GM23338 (cell line): Measurements from ENCODE around the gene RCCD1. TPM values are rescaled to one million over a fixed set of nuclear protein-coding genes. Genes with fewer than 3 reads are reported as not detected.

Source experiments
- ATAC-seq: fragments of 200-7000 bp; cut with Tn5 transposase; 3 replicates; pipeline ENCODE4 v1.9.1; 2020
- DNase-seq: peaks from one replicate; pipeline ENCODE4 v3.0.0-alpha.2; 2015; ENCODE audit warnings: low spot score
- H2AFZ ChIP-seq: fragments of 200-600 bp; sonication (generic); 2 replicates; pipeline ENCODE4 v1.8.0; 2016; ENCODE audit warnings: antibody characterized with exemption, mild to moderate bottlenecking, moderate library complexity
- H3F3A ChIP-seq: fragments of 200-600 bp; sonication (generic); replicated peaks from 2 replicates; pipeline ENCODE4 v1.8.0; 2017; ENCODE audit warnings: antibody characterized with exemption, mixed run types, low read depth
- H3K27ac ChIP-seq: fragments of 200-600 bp; sonication (generic); 2 replicates; pipeline ENCODE4 v1.6.1; 2016; ENCODE audit warnings: low read depth
- H3K27me3 ChIP-seq: fragments of 200-600 bp; sonication (generic); 2 replicates; pipeline ENCODE4 v1.8.0; 2016; ENCODE audit warnings: mild to moderate bottlenecking, mixed run types, moderate library complexity; ENCODE audit not compliant: insufficient read depth
- H3K36me3 ChIP-seq: fragments of 200-600 bp; sonication (generic); 2 replicates; pipeline ENCODE4 v1.8.0; 2016; ENCODE audit warnings: mild to moderate bottlenecking; ENCODE audit not compliant: insufficient read depth
- H3K4me1 ChIP-seq: fragments of 200-600 bp; sonication (generic); 2 replicates; pipeline ENCODE4 v1.8.0; 2016; ENCODE audit warnings: mild to moderate bottlenecking, moderate library complexity; ENCODE audit not compliant: insufficient read depth
- H3K4me2 ChIP-seq: fragments of 200-600 bp; sonication (generic); 2 replicates; pipeline ENCODE4 v1.7.1; 2017; ENCODE audit warnings: mixed run types
- H3K4me3 ChIP-seq: fragments of 200-600 bp; sonication (generic); 2 replicates; pipeline ENCODE4 v1.6.1; 2016; ENCODE audit warnings: mixed run types
- H3K79me2 ChIP-seq: fragments of 200-600 bp; sonication (generic); replicated peaks from 2 replicates; pipeline ENCODE4 v1.8.0; 2017; ENCODE audit warnings: mild to moderate bottlenecking; ENCODE audit not compliant: insufficient read depth
- H3K9me2 ChIP-seq: fragments of 200-600 bp; sonication (generic); 2 replicates; pipeline ENCODE4 v1.8.0; 2017; ENCODE audit not compliant: insufficient read depth
- H4K20me1 ChIP-seq: fragments of 200-600 bp; sonication (generic); replicated peaks from 2 replicates; pipeline ENCODE4 v1.8.0; 2017; ENCODE audit warnings: mild to moderate bottlenecking; ENCODE audit not compliant: insufficient read depth
- H3K27ac Mint-ChIP-seq: 2 replicates; pipeline ENCODE4 v1.8.0; 2020; ENCODE audit warnings: inconsistent platforms, mild to moderate bottlenecking, moderate library complexity, mixed read lengths
- H3K27me3 Mint-ChIP-seq: 3 replicates; pipeline ENCODE4 v1.8.0; 2022; ENCODE audit warnings: low read depth, mild to moderate bottlenecking, moderate library complexity, mixed read lengths, inconsistent platforms; ENCODE audit not compliant: insufficient read depth, poor library complexity
- H3K36me3 Mint-ChIP-seq: 3 replicates; pipeline ENCODE4 v1.8.0; 2021; ENCODE audit warnings: low read depth, mild to moderate bottlenecking, inconsistent platforms, moderate library complexity, mixed read lengths
- H3K4me1 Mint-ChIP-seq: 3 replicates; pipeline ENCODE4 v1.8.0; 2020; ENCODE audit warnings: mild to moderate bottlenecking, inconsistent platforms, mixed read lengths
- H3K4me3 Mint-ChIP-seq: 3 replicates; pipeline ENCODE4 v1.8.0; 2021; ENCODE audit warnings: moderate library complexity, mild to moderate bottlenecking, inconsistent platforms, mixed read lengths
- H3K9me3 Mint-ChIP-seq: 3 replicates; pipeline ENCODE4 v1.8.0; 2020; ENCODE audit warnings: moderate library complexity, mild to moderate bottlenecking, inconsistent platforms, mixed read lengths
- CREB1 ChIP-seq: fragments of 250-450 bp; sonication (Bioruptor Pico); IDR thresholded peaks from 2 replicates; pipeline ENCODE4 v1.5.0; 2020; ENCODE audit warnings: low read depth, mild to moderate bottlenecking, moderate library complexity
- ETS1 ChIP-seq: IDR thresholded peaks from 2 replicates; pipeline ENCODE4 v1.6.1; 2016; ENCODE audit warnings: antibody characterized with exemption
- EZH2 ChIP-seq: fragments of 200-600 bp; sonication (generic); IDR thresholded peaks from one replicate; pipeline ENCODE4 v1.8.0; 2017; ENCODE audit warnings: antibody characterized with exemption, mild to moderate bottlenecking, low read depth; ENCODE audit not compliant: unreplicated experiment
- EZH2phosphoT487 ChIP-seq: fragments of 200-600 bp; sonication (generic); IDR thresholded peaks from one replicate; pipeline ENCODE4 v1.8.1; 2018; ENCODE audit warnings: antibody characterized with exemption; ENCODE audit not compliant: unreplicated experiment
- JUNB ChIP-seq: IDR thresholded peaks from one replicate; pipeline ENCODE4 v1.6.1; 2016; ENCODE audit warnings: antibody characterized with exemption; ENCODE audit not compliant: unreplicated experiment
- NANOG ChIP-seq: IDR thresholded peaks from 2 replicates; pipeline ENCODE4 v1.6.1; 2016; ENCODE audit warnings: antibody characterized with exemption, borderline replicate concordance
- POLR2AphosphoS5 ChIP-seq: IDR thresholded peaks from 2 replicates; pipeline ENCODE4 v1.6.1; 2016; ENCODE audit warnings: antibody characterized with exemption, low read depth
- STAT1 ChIP-seq: IDR thresholded peaks from one replicate; pipeline ENCODE4 v1.6.1; 2016; ENCODE audit warnings: antibody characterized with exemption; ENCODE audit not compliant: unreplicated experiment
- ZNF114 ChIP-seq: fragments of 250-450 bp; sonication (Bioruptor Pico); IDR thresholded peaks from 2 replicates; pipeline ENCODE4 v1.5.0; 2020; ENCODE audit warnings: mild to moderate bottlenecking, moderate library complexity
- ZNF462 ChIP-seq: fragments of 250-450 bp; sonication (Bioruptor Pico); IDR thresholded peaks from 2 replicates; pipeline ENCODE4 v1.5.0; 2020; ENCODE audit warnings: mild to moderate bottlenecking, moderate library complexity
- polyA plus RNA-seq: library from polyadenylated mRNA; unstranded; fragments of >200 nt; fragmentation: Nextera tagmentation; extraction: Ambion mirVana; gene quantifications from 2 replicates; pipeline ENCODE4 v1.2.1, GENCODE V29; 2016
- total RNA-seq: library from RNA; depleted of rRNA; stranded (reverse); fragments of >200 nt; shearing (Covaris generic); gene quantifications from 2 replicates; pipeline ENCODE4 v1.2.3, GENCODE V29; 2014

RCCD1 gene
- total and polyA plus RNA-seq, 2 experiments from 2014 or later: 10.8 to 17.1 TPM

- ATAC-seq (peak; percentile 81), DNase-seq (peak; percentile 97)
- Mint-ChIP-seq H3K4me3 (peak within 1 kb of the TSS; percentile 84), H3K27me3 (peaks cover 18% of the 10 kb centered on the region), H3K4me1 (peaks cover 29% of the 10 kb centered on the region), H3K36me3 (peaks cover 19% of the 10 kb centered on the region), H3K27ac (0 out of 2 replicates have a peak within 1 kb of the TSS, but pooled peaks have one; percentile 42), H3K9me3 (no peaks in the 10 kb centered on the region)
- Histone ChIP-seq H3K27ac (no peak within 1 kb of the TSS), H3K36me3 (peaks cover 14% of the 10 kb centered on the region; the same call in 1 of the 2 replicates), H3K4me1 (peaks cover 23% of the 10 kb centered on the region), H3K9me2 (no peaks in the 10 kb centered on the region), H3K4me3 (peak within 1 kb of the TSS; percentile 90), H3K27me3 (peaks cover 10% of the 10 kb centered on the region; the same call in 1 of the 2 replicates), H2AFZ (peak within 1 kb of the TSS; percentile 98), H4K20me1 (no peaks in the 10 kb centered on the region; the same call in 1 of the 2 replicates), H3F3A (peaks cover 6% of the 10 kb centered on the region; the same call in 1 of the 2 replicates), H3K79me2 (no peaks in the 10 kb centered on the region; the same call in 1 of the 2 replicates), H3K4me2 (peak within 1 kb of the TSS; percentile 100)
- no peak for TF ChIP-seq EZH2
- peak; percentile 53 for TF ChIP-seq CREB1 (CRISPR knock-in tag)
- peak; percentile 92 for TF ChIP-seq POLR2AphosphoS5
These were observed 19.5 kb upstream of the RCCD1 start, which contains the start of gene UNC45A for GRCh38 chr15:90934949-90935751. Gene UNC45A (plus strand): TSS chr15:90935285. CDS start chr15:90935325, 40 bp downstream.

- peak overlapping the region; percentile 90; the same call in 1 of the 2 replicates for H3K4me3 ChIP-seq
- TF ChIP-seq CREB1 (CRISPR knock-in tag) (no peak), JUNB (no peak), ZNF114 (CRISPR knock-in tag) (no peak), ZNF462 (CRISPR knock-in tag) (no peak), NANOG (no peak), POLR2AphosphoS5 (no peak), STAT1 (no peak), EZH2phosphoT487 (no peak), ETS1 (no peak)
These were observed 17.9 kb upstream of the RCCD1 start for GRCh38 chr15:90936823-90937222.

More at GRCh38 chr15:90936823-90937222, 17.9 kb upstream of the RCCD1 start:
- Histone ChIP-seq H3K27me3 (peaks cover 10% of the 10 kb centered on the region; the same call in 1 of the 2 replicates), H3K36me3 (peaks cover 14% of the 10 kb centered on the region), H3K9me2 (no peaks in the 10 kb centered on the region), H3F3A (peaks cover 6% of the 10 kb centered on the region; the same call in 1 of the 2 replicates), H3K4me1 (peaks cover 20% of the 10 kb centered on the region), H3K27ac (no peak overlapping the region), H2AFZ (no peak overlapping the region), H3K4me2 (0 out of 2 replicates have a peak overlapping the region, but pooled peaks have one; percentile 100), H4K20me1 (no peaks in the 10 kb centered on the region; the same call in 1 of the 2 replicates), H3K79me2 (no peaks in the 10 kb centered on the region; the same call in 1 of the 2 replicates)
- no peak for ATAC-seq
- peak overlapping the region; percentile 84; the same call in 2 of the 3 replicates for H3K4me3 Mint-ChIP-seq
- H3K36me3 Mint-ChIP-seq: peaks cover 34% of the 10 kb centered on the region
- H3K9me3 Mint-ChIP-seq: no peaks in the 10 kb centered on the region
- peaks cover 17% of the 10 kb centered on the region for H3K4me1 Mint-ChIP-seq
- DNase-seq: no peak
- peaks cover 16% of the 10 kb centered on the region for H3K27me3 Mint-ChIP-seq
- H3K27ac Mint-ChIP-seq: no peak overlapping the region
